Body of pancreas (tissue), 4 donors: ENCODE data around the gene TAS2R38. TPM values are rescaled to one million over a fixed set of nuclear protein-coding genes. Genes with fewer than 3 reads are reported as not detected.

Experiments
- ATAC-seq: fragments of 150-250 bp; one replicate; pipeline ENCODE4 v1.9.1; 2016
- DNase-seq, 4 donors: peaks; one replicate each; pipeline ENCODE4 v3.0.0-alpha.2; 2019
- H3K27ac ChIP-seq, 4 donors: fragments of 200-600 bp; sonication (generic); 1 replicate in 3 of 4; 2 replicates in 1 of 4; pipeline versions ENCODE4 v1.5.1 to v1.6.1; 2016 to 2019; ENCODE audit warnings: mild to moderate bottlenecking in 1 of 4, mixed read lengths in 1 of 4, moderate library complexity in 1 of 4
- H3K27me3 ChIP-seq, 2 donors: fragments of 200-600 bp; sonication (generic); one replicate each; pipeline ENCODE4 v1.6.0; 2016; ENCODE audit warnings: mild to moderate bottlenecking in 1 of 2
- H3K36me3 ChIP-seq, 2 donors: fragments of 200-600 bp; sonication (generic); replicated peaks in 1 of 2; 2 replicates each; pipeline ENCODE4 v1.5.1; 2016; ENCODE audit warnings: low read depth in 2 of 2; ENCODE audit not compliant: insufficient read depth in 1 of 2
- H3K4me1 ChIP-seq: fragments of 200-600 bp; sonication (generic); one replicate; pipeline ENCODE4 v1.6.0; 2016
- H3K4me3 ChIP-seq, 2 donors: fragments of 200-600 bp; sonication (generic); 1 replicate in 1 of 2; 2 replicates in 1 of 2; pipeline ENCODE4 v1.5.1; 2016 to 2019
- H3K9me3 ChIP-seq, 3 donors: fragments of 200-600 bp; sonication (generic); 1 replicate in 2 of 3; 2 replicates in 1 of 3; pipeline ENCODE4 v1.5.1; 2016
- POLR2A ChIP-seq, 3 donors: fragments of 450-650 bp; IDR thresholded peaks; one replicate each; pipeline ENCODE4 v1.6.1; 2016; ENCODE audit warnings: antibody characterized with exemption in 3 of 3, mild to moderate bottlenecking in 2 of 3
- WGBS, 2 donors: methylation state at CpG; one replicate each; pipeline ENCODE4 v1.1.5; 2017; 5-methylcytosine and 5-hydroxymethylcytosine counted together
- intact Hi-C: fragments of 100-400 bp; cut with DNase I; formaldehyde crosslinking; loops from one replicate; pipeline ENCODE4 v1.15.1; 2023
- total RNA-seq, 2 donors: library from RNA; depleted of rRNA; stranded (reverse); fragments of >200 nt; gene quantifications; one replicate each; pipeline ENCODE4 v1.1.0, GENCODE V29; 2016
- TF ChIP-seq, protein P1 (sequence below), 7 experiments: fragments of 450-650 bp in 4 of 7; fragments of 200-600 bp in 3 of 7; sonication (generic) in 3 of 7; IDR thresholded peaks; one replicate each; pipeline ENCODE4 v1.5.1; 2016 to 2019; ENCODE audit warnings: antibody characterized with exemption in 7 of 7

The TAS2R38 gene
- total RNA-seq, 2 donors from 2014 or later = not detected

DNA sequence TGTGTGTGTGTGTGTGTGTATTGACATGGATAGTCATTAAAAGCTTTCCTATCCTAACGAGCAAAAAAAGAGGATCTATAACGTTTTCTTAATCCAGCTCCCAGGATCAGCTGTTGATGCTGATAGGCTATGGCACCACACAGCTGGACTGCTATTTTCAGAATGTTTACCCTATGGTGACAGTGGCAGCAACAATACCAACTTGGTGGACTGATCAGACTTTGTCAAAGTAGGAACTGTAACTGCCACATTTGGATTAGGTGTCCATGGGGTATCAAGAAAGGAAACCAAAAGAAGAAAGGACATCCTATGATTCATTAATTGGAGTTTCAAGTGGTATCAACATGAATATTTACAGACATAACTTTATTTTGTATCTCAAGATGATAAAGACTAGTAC is 24.1 kb downstream of the TAS2R38 start:
- H3K27me3 ChIP-seq = no peaks in the 10 kb centered on the region
- H3K4me1 ChIP-seq = no peaks in the 10 kb centered on the region
- no peak overlapping the region for H3K27ac ChIP-seq
- WGBS, 2 donors = 28 to 46% methylated on average over 2 of the region's 2 CpGs
- ATAC-seq = no peak
- H3K36me3 ChIP-seq = no peaks in the 10 kb centered on the region
- TF ChIP-seq, protein P1, sequence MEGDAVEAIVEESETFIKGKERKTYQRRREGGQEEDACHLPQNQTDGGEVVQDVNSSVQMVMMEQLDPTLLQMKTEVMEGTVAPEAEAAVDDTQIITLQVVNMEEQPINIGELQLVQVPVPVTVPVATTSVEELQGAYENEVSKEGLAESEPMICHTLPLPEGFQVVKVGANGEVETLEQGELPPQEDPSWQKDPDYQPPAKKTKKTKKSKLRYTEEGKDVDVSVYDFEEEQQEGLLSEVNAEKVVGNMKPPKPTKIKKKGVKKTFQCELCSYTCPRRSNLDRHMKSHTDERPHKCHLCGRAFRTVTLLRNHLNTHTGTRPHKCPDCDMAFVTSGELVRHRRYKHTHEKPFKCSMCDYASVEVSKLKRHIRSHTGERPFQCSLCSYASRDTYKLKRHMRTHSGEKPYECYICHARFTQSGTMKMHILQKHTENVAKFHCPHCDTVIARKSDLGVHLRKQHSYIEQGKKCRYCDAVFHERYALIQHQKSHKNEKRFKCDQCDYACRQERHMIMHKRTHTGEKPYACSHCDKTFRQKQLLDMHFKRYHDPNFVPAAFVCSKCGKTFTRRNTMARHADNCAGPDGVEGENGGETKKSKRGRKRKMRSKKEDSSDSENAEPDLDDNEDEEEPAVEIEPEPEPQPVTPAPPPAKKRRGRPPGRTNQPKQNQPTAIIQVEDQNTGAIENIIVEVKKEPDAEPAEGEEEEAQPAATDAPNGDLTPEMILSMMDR (IDR thresholded peaks at IDR 0.05) = no peak
- no peak for TF ChIP-seq POLR2A (IDR thresholded peaks at IDR 0.05)
- no peak for DNase-seq
- H3K4me3 ChIP-seq = no peak overlapping the region
- intact Hi-C loops = no loop called here
- no peaks in the 10 kb centered on the region for H3K9me3 ChIP-seq

DNA sequence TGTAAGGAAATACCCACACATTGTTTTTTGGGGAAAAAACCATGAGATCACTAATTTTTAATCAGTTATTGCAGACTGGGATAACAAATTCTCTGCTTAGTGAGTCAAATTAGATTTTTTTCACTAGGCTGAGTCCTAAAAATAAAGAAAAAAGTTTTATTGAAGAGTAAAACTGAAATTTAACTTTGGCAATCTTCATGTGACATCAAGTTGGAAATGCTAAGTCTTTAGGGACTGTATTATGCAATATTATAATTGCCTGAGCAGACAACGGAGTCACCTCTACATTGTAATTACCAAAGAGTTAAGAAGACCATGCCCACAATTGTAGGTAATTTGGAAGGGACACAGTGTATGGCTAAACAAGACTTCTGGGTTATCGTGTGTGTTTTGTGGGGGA is 24.6 kb downstream of the TAS2R38 start:
- no peaks in the 10 kb centered on the region for H3K9me3 ChIP-seq
- no peaks in the 10 kb centered on the region for H3K27me3 ChIP-seq
- TF ChIP-seq, protein P1 (IDR thresholded peaks at IDR 0.05) = no peak
- no peak for TF ChIP-seq POLR2A (IDR thresholded peaks at IDR 0.05)
- intact Hi-C loops = no loop called here
- no peak overlapping the region for H3K4me3 ChIP-seq
- no peak for DNase-seq
- ATAC-seq = no peak
- no peaks in the 10 kb centered on the region for H3K36me3 ChIP-seq
- no peak overlapping the region for H3K27ac ChIP-seq
- H3K4me1 ChIP-seq = no peaks in the 10 kb centered on the region
- 81 to 91% methylated on average over 2 of the region's 2 CpGs for WGBS, 2 donors

DNA sequence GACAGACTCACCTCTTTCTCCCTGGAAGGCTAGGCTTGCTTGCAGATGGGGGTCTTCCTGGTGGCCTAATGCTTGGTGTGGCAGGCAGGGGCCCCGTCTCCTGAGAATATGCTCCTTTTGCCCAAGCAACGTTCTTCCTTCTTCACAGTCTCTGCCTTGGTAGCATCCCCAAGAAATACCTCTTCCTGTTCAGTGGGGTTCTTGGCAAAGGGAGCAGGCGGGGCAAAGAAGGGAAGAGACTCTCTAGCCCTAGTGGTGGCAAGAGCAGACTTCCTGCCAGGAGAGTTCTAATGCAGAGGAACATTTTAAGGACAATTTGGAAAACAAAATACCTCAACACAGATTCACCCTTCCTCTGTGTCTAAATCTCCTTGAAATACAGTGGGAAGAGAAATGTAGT is 26.8 kb downstream of the TAS2R38 start, which contains the start of gene CLEC5A:
Gene CLEC5A (minus strand): TSS at position 179 of the 400 bp plus-strand sequence. CDS start 682 bp downstream, outside the sequence.
- TF ChIP-seq POLR2A (IDR thresholded peaks at IDR 0.05) = no peak
- TF ChIP-seq, protein P1 (IDR thresholded peaks at IDR 0.05) = no peak
- no peaks in the 10 kb centered on the region for H3K4me1 ChIP-seq
- H3K9me3 ChIP-seq = no peaks in the 10 kb centered on the region
- H3K27ac ChIP-seq = no peak within 1 kb of the TSS
- 73 to 78% methylated on average over 3 of the region's 3 CpGs for WGBS, 2 donors
- no peak within 1 kb of the TSS for H3K4me3 ChIP-seq
- ATAC-seq = no peak
- DNase-seq = no peak
- H3K36me3 ChIP-seq = no peaks in the 10 kb centered on the region
- intact Hi-C loops = no loop called here
- H3K27me3 ChIP-seq = no peaks in the 10 kb centered on the region

DNA sequence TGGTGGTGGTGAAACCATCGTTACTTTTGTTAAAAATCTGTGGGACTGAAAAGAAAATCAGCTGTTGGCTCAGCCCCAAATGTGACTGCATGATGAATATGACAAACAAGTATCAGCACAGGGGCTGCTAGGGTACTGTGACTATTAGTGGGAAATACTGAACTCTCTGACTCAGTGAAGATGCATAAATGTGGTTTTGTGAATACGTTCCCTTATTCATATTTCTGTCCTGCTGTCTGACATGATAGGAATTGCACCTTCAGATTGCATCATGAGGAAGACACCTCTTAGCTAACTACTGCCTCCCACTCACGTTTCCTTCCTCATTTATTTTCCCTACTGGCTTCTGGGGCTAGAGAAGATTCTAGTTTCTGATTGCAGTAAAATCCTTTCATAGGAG is 28.2 kb downstream of the TAS2R38 start:
- no peak overlapping the region for H3K27ac ChIP-seq
- H3K27me3 ChIP-seq = no peaks in the 10 kb centered on the region
- WGBS, 2 donors = 72 to 79% methylated on average over 3 of the region's 3 CpGs
- ATAC-seq (no peak), DNase-seq (peak in 1 of 4 donors; percentile 32)
- no peaks in the 10 kb centered on the region for H3K36me3 ChIP-seq
- intact Hi-C loops = no loop called here
- H3K4me1 ChIP-seq = no peaks in the 10 kb centered on the region
- H3K4me3 ChIP-seq = no peak overlapping the region
- no peak for TF ChIP-seq POLR2A (IDR thresholded peaks at IDR 0.05)
- TF ChIP-seq, protein P1 (IDR thresholded peaks at IDR 0.05) = no peak
- no peaks in the 10 kb centered on the region for H3K9me3 ChIP-seq

DNA sequence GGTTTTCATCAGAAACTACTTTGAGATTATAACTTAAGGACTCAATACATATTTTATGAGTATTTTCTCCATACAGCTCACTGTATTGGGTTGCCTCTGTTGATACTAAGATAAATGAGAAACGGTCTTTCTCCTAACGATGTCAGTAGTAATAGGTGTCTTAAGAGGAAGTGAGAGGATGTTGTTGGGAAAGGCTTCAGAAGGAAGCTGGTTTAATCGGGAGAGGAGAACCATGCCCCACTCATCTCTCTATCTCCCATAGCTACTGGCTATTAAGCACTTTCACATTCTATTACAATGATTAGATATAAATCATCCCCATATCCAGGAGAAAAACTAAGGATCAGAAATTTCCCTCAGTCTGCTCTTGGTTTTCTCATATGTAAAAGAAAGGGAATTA is 28.8 kb downstream of the TAS2R38 start:
- TF ChIP-seq, protein P1 (IDR thresholded peaks at IDR 0.05) = no peak
- TF ChIP-seq POLR2A (IDR thresholded peaks at IDR 0.05) = no peak
- no peak for ATAC-seq
- intact Hi-C loops = no loop called here
- Histone ChIP-seq H3K36me3 (no peaks in the 10 kb centered on the region), H3K4me3 (no peak overlapping the region), H3K9me3 (no peaks in the 10 kb centered on the region), H3K27me3 (no peaks in the 10 kb centered on the region), H3K4me1 (no peaks in the 10 kb centered on the region), H3K27ac (no peak overlapping the region)
- DNase-seq = no peak
- WGBS, 2 donors = 58 to 82% methylated on average over 3 of the region's 3 CpGs
